OCI-LY1 (cell line): ENCODE results near the gene HDAC9.

Experiments
- H2AFZ ChIP-seq: fragments of 200-600 bp; sonication (generic), shearing (Covaris generic); 2 replicates; pipeline ENCODE4 v1.6.0; 2014; ENCODE audit warnings: antibody characterized with exemption, mild to moderate bottlenecking, low read length
- H3F3A ChIP-seq: fragments of 200-600 bp; sonication (generic), shearing (Covaris generic); 2 replicates; pipeline ENCODE4 v1.6.0; 2014; ENCODE audit warnings: mild to moderate bottlenecking, antibody characterized with exemption, low read length, moderate library complexity; ENCODE audit not compliant: insufficient read depth
- H3K27ac ChIP-seq: fragments of 200-600 bp; sonication (generic); 2 replicates; pipeline ENCODE4 v1.5.1; 2014; ENCODE audit warnings: low read length, mixed run types, mild to moderate bottlenecking, low read depth; ENCODE audit not compliant: poor library complexity, severe bottlenecking
- H3K27me3 ChIP-seq: fragments of 200-600 bp; sonication (generic); 2 replicates; pipeline ENCODE4 v1.6.0; 2014; ENCODE audit warnings: antibody characterized with exemption, mild to moderate bottlenecking, low read length, moderate library complexity; ENCODE audit not compliant: insufficient read depth
- H3K36me3 ChIP-seq: fragments of 200-600 bp; sonication (generic); 2 replicates; pipeline ENCODE4 v1.6.1; 2014; ENCODE audit warnings: mild to moderate bottlenecking, antibody characterized with exemption, low read length, moderate library complexity, mixed read lengths; ENCODE audit not compliant: insufficient read depth
- H3K4me1 ChIP-seq: fragments of 200-600 bp; sonication (generic); 2 replicates; pipeline ENCODE4 v1.5.1; 2014; ENCODE audit warnings: mild to moderate bottlenecking, low read length, moderate library complexity; ENCODE audit not compliant: insufficient read depth, severe bottlenecking
- H3K4me2 ChIP-seq: fragments of 200-600 bp; sonication (generic), shearing (Covaris generic); 2 replicates; pipeline ENCODE4 v1.6.1; 2014; ENCODE audit warnings: low read length
- H3K4me3 ChIP-seq: fragments of 200-600 bp; sonication (generic); 2 replicates; pipeline ENCODE4 v1.5.1; 2014; ENCODE audit warnings: low read length, low read depth, mild to moderate bottlenecking, mixed read lengths; ENCODE audit not compliant: poor library complexity, severe bottlenecking
- H3K79me2 ChIP-seq: fragments of 200-600 bp; shearing (Covaris generic); 2 replicates; pipeline ENCODE4 v1.6.1; 2016; ENCODE audit warnings: mixed run types, low read length, mixed read lengths; ENCODE audit not compliant: insufficient read depth
- H3K9ac ChIP-seq: fragments of 200-600 bp; sonication (generic), shearing (Covaris generic); 2 replicates; pipeline ENCODE4 v1.6.1; 2014; ENCODE audit warnings: mild to moderate bottlenecking, low read length, mixed read lengths
- H3K9me2 ChIP-seq: fragments of 200-600 bp; sonication (generic), shearing (Covaris generic); 2 replicates; pipeline ENCODE4 v1.6.1; 2014; ENCODE audit warnings: low read depth, mild to moderate bottlenecking, low read length, mixed read lengths
- H3K9me3 ChIP-seq: fragments of 200-600 bp; shearing (Covaris generic); 2 replicates; pipeline ENCODE4 v1.6.1; 2014; ENCODE audit warnings: low read length, mixed read lengths
- H4K20me1 ChIP-seq: fragments of 200-600 bp; sonication (generic), shearing (Covaris generic); 2 replicates; pipeline ENCODE4 v1.6.0; 2016; ENCODE audit warnings: mild to moderate bottlenecking, low read length; ENCODE audit not compliant: insufficient read depth
- EZH2 ChIP-seq: fragments of 200-600 bp; sonication (generic), shearing (Covaris generic); IDR thresholded peaks from 2 replicates; pipeline ENCODE4 v1.8.0; 2017; ENCODE audit warnings: borderline replicate concordance, mixed run types, mild to moderate bottlenecking, antibody characterized with exemption, low read length, moderate library complexity, mixed read lengths
- TF ChIP-seq, protein P1 (sequence below): fragments of 200-600 bp; sonication (generic), shearing (Covaris generic); IDR thresholded peaks from 2 replicates; pipeline ENCODE4 v1.5.1; 2017; ENCODE audit warnings: mild to moderate bottlenecking, antibody characterized with exemption, low read length, moderate library complexity, mixed read lengths

Gene HDAC9

DNA sequence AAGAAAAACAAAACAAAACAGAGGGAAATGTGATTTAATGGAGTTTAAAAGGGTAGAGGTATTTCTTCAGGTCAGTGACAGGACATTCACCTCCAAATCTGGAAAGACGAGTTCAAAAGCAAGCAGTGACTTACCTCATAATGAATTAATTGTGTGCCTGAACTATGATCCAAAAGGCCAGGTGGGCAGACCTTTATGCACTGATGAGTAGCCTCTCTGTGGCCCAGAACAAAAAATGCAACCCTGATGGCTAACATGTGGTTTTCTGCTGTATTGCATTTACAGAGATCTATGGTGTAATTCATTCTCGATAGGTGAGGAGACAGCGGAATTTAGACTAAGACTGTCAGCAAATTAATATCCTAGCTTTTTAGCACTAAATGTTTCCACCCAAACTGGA, 142.0 kb downstream of the HDAC9 start:
- H3K4me1 ChIP-seq: no peaks in the 10 kb centered on the region
- no peaks in the 10 kb centered on the region for H3F3A ChIP-seq
- H3K9me3 ChIP-seq: no peaks in the 10 kb centered on the region
- H3K4me2 ChIP-seq: no peak overlapping the region
- H3K4me3 ChIP-seq: no peak overlapping the region
- H3K27me3 ChIP-seq: no peaks in the 10 kb centered on the region
- no peak overlapping the region for H3K27ac ChIP-seq
- peaks cover 13% of the 10 kb centered on the region; the same call in 1 of the 2 replicates for H3K36me3 ChIP-seq
- no peak overlapping the region for H3K9ac ChIP-seq
- TF ChIP-seq EZH2: no peak
- TF ChIP-seq, protein P1, sequence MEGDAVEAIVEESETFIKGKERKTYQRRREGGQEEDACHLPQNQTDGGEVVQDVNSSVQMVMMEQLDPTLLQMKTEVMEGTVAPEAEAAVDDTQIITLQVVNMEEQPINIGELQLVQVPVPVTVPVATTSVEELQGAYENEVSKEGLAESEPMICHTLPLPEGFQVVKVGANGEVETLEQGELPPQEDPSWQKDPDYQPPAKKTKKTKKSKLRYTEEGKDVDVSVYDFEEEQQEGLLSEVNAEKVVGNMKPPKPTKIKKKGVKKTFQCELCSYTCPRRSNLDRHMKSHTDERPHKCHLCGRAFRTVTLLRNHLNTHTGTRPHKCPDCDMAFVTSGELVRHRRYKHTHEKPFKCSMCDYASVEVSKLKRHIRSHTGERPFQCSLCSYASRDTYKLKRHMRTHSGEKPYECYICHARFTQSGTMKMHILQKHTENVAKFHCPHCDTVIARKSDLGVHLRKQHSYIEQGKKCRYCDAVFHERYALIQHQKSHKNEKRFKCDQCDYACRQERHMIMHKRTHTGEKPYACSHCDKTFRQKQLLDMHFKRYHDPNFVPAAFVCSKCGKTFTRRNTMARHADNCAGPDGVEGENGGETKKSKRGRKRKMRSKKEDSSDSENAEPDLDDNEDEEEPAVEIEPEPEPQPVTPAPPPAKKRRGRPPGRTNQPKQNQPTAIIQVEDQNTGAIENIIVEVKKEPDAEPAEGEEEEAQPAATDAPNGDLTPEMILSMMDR: no peak
- no peaks in the 10 kb centered on the region for H3K79me2 ChIP-seq
- no peaks in the 10 kb centered on the region for H4K20me1 ChIP-seq
- H3K9me2 ChIP-seq: no peaks in the 10 kb centered on the region
- H2AFZ ChIP-seq: no peak overlapping the region

DNA sequence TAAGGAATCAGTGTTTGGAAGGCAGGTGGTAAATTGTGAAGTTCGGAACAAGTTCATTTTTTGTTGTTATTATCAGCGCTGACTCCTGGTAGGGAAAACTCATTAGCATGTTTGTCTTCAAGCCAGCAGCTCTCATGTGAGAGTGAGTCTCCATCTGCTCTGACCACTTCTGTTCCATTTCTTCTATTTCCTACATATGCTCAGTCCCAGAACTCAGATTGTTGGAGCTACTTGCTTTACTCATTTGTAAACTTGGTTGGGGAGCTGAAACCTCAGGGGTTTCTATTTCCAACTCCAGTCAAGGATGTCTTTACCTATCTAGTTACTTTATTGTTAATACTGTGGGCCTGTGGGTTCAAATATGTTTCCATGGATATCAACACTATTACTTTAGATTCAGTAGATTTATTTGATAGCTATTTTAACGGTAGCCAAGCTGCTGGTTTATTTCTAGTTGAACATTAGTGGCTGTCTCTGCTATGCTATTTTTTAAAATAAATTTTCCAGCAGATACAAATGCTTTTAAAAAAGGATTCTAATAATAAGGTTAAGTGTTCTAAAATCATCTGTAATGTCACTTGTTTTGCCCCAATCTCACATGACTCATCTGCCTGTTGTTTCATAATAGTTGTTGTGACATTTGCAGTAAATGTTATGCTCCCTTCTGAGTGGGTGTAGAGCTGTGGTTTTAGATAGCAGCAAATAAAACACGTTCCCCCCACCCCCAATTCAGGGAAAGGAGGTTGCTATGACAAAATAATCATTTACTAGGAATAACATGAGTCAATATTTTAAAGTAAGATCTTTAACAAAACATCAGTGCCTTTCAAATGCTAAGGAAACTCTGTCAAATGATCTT, 143.3 kb downstream of the HDAC9 start:
- Histone ChIP-seq H2AFZ (no peak overlapping the region), H3K27ac (no peak overlapping the region), H3K9me2 (no peaks in the 10 kb centered on the region), H3K9ac (no peak overlapping the region), H3K79me2 (no peaks in the 10 kb centered on the region), H3K9me3 (no peaks in the 10 kb centered on the region), H3K4me2 (no peak overlapping the region), H3K27me3 (no peaks in the 10 kb centered on the region), H3K36me3 (peaks cover 13% of the 10 kb centered on the region; the same call in 1 of the 2 replicates), H3K4me1 (no peaks in the 10 kb centered on the region), H4K20me1 (no peaks in the 10 kb centered on the region), H3K4me3 (no peak overlapping the region), H3F3A (no peaks in the 10 kb centered on the region)
- TF ChIP-seq, protein P1: no peak
- TF ChIP-seq EZH2: no peak

DNA sequence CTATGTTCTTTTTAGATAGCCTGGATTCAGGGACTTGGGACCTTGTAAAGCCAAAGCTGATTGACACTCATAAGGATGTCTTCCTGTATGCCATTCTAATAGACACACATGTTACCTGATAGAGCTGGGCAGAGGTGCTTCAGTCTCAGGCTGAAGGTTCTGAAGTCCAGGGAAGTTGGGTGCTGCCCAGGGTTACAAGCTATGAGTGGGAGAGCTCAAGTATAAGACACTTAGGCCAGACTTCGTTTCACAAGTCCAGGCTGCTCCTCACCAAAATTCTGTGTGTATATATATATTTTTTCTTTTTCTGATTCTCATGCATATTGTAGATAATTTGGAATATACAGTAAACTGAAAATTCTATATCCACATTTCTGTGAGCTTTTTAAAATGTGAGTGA, 144.2 kb downstream of the HDAC9 start:
- H3K4me2 ChIP-seq: no peak overlapping the region
- H3K27ac ChIP-seq: no peak overlapping the region
- H2AFZ ChIP-seq: no peak overlapping the region
- H3K9me3 ChIP-seq: no peaks in the 10 kb centered on the region
- no peaks in the 10 kb centered on the region for H3K9me2 ChIP-seq
- H3K27me3 ChIP-seq: no peaks in the 10 kb centered on the region
- H3K36me3 ChIP-seq: peaks cover 15% of the 10 kb centered on the region
- no peaks in the 10 kb centered on the region for H3K79me2 ChIP-seq
- H3K4me3 ChIP-seq: no peak overlapping the region
- H3F3A ChIP-seq: no peaks in the 10 kb centered on the region
- H3K9ac ChIP-seq: no peak overlapping the region
- TF ChIP-seq EZH2: no peak
- TF ChIP-seq, protein P1: no peak
- H3K4me1 ChIP-seq: no peaks in the 10 kb centered on the region
- no peaks in the 10 kb centered on the region for H4K20me1 ChIP-seq
